IPS-15b (cell line): Measurements from ENCODE around the gene MALRD1.

Experiments
- H3K27me3 ChIP-seq: one replicate; pipeline ENCODE4 v1.6.1; 2013; ENCODE audit warnings: low read length; ENCODE audit not compliant: control insufficient read depth, insufficient read depth
- H3K36me3 ChIP-seq: one replicate; pipeline ENCODE4 v1.6.1; 2013; ENCODE audit warnings: low read length; ENCODE audit not compliant: control insufficient read depth, insufficient read depth
- H3K4me1 ChIP-seq: one replicate; pipeline ENCODE4 v1.6.1; 2013; ENCODE audit warnings: mild to moderate bottlenecking, low read length; ENCODE audit not compliant: control insufficient read depth, insufficient read depth
- H3K4me3 ChIP-seq: one replicate; pipeline ENCODE4 v1.5.1; 2013; ENCODE audit warnings: low read depth, low read length
- H3K9ac ChIP-seq: one replicate; pipeline ENCODE4 v1.6.1; 2013; ENCODE audit warnings: low read depth, mild to moderate bottlenecking, low read length
- H3K9me3 ChIP-seq: one replicate; pipeline ENCODE4 v1.6.1; 2013; ENCODE audit warnings: mild to moderate bottlenecking, low read length; ENCODE audit not compliant: control insufficient read depth, insufficient read depth

MALRD1 gene

DNA sequence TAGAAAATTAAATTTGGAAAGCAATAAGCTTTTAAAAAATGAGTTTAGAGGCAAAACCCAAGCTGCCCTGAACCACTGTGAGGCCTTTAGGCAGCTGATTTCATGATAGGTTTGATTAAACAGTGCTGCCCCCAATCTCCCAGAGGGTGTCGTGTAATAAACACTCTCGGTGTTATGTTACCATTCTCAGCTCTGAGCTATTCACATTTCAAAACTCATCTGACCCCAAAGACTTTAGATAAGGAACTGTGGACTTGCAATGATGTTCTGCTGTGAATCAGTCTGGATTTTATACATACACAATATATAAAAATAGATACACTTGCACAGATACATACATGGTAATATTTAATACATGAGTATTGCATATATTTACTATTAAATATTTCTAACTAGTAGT, 120.4 kb downstream of the MALRD1 start:
- Histone ChIP-seq H3K36me3 (no peaks in the 10 kb centered on the region), H3K9ac (no peak overlapping the region), H3K4me3 (no peak overlapping the region), H3K4me1 (no peaks in the 10 kb centered on the region), H3K9me3 (no peaks in the 10 kb centered on the region), H3K27me3 (no peaks in the 10 kb centered on the region)

DNA sequence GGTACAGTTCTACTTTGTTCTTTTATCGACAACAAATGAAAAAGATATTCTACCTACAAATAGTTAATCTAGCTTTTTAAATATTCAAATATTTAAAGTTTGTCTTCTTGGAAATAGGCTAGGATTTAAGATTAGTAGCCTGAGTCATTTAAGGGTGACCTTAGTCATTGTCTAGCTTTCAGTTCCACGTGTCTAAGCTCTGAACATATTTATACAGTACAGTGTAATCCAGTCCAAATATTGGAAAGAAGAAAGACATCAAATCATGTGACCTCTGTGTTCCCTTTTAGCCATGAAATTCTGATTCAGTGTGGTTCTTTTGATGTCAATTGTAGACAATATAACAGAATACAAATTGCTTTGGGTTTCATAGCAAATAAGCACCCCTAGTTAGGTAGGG, 121.1 kb downstream of the MALRD1 start:
- no peak overlapping the region for H3K9ac ChIP-seq
- H3K36me3 ChIP-seq, result no peaks in the 10 kb centered on the region
- no peak overlapping the region for H3K4me3 ChIP-seq
- H3K9me3 ChIP-seq, result no peaks in the 10 kb centered on the region
- H3K27me3 ChIP-seq, result no peaks in the 10 kb centered on the region
- no peaks in the 10 kb centered on the region for H3K4me1 ChIP-seq

DNA sequence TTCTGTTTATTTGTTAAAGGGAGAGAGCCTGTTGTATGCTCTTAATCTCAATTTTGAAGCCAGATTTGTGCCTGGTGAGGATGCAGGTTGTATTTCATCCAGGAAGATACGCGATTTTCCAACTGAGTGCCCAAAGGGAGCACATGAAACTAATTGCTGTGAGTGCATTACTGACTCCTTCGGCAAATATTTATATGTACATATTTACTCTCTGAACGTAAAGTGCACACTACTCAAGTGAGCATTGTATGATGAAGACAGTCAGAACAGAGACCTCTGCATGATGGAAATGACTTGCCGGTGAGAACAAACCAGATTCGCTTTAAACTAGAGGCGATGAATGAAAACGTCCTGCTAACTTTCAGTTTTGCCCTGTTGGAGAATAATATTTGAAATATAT, 130.1 kb downstream of the MALRD1 start:
- H3K4me3 ChIP-seq, result no peak overlapping the region
- no peaks in the 10 kb centered on the region for H3K36me3 ChIP-seq
- no peaks in the 10 kb centered on the region for H3K9me3 ChIP-seq
- H3K9ac ChIP-seq, result no peak overlapping the region
- H3K27me3 ChIP-seq, result no peaks in the 10 kb centered on the region
- no peaks in the 10 kb centered on the region for H3K4me1 ChIP-seq

DNA sequence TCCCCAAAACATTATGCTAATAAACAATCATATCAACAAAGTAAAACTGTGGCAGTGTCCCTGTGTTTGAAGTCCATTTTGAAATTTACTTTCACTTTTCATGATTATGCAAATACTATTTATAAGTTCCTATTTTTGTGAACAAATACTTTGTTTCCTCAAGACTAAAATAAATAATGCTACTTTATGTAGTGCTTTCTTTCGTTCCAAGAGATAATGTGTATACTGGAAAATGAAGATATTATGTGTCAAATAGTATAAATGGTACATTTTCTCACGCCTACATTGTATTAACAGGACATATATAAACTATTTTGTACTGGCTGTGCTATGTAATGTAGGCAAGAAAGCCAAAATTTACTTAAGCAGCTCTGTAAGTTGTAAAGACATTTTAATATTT, 136.3 kb downstream of the MALRD1 start:
- H3K27me3 ChIP-seq, result no peaks in the 10 kb centered on the region
- no peaks in the 10 kb centered on the region for H3K36me3 ChIP-seq
- no peak overlapping the region for H3K9ac ChIP-seq
- H3K9me3 ChIP-seq, result no peaks in the 10 kb centered on the region
- H3K4me3 ChIP-seq, result no peak overlapping the region
- no peaks in the 10 kb centered on the region for H3K4me1 ChIP-seq

DNA sequence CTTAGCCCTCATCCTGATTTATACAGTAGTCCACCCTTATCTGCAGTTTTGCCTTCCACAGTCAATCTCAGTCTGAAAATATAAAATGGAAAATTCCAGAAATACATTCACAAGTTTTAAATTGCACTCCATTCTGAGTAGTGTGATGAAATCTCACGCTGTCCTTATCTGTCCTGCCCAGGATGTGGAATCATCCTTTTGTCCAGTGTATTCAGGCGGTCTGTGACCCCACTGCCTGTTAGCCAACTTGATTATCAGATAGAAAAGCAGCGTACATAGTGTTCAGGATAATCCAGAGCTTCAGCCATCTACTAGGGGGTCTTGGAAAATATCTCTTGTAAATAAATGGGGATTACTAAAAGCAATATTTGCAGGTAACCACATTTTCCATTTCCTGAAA, 146.3 kb downstream of the MALRD1 start:
- Histone ChIP-seq H3K36me3 (no peaks in the 10 kb centered on the region), H3K9me3 (no peaks in the 10 kb centered on the region), H3K4me1 (no peaks in the 10 kb centered on the region), H3K27me3 (no peaks in the 10 kb centered on the region), H3K4me3 (no peak overlapping the region), H3K9ac (no peak overlapping the region)

DNA sequence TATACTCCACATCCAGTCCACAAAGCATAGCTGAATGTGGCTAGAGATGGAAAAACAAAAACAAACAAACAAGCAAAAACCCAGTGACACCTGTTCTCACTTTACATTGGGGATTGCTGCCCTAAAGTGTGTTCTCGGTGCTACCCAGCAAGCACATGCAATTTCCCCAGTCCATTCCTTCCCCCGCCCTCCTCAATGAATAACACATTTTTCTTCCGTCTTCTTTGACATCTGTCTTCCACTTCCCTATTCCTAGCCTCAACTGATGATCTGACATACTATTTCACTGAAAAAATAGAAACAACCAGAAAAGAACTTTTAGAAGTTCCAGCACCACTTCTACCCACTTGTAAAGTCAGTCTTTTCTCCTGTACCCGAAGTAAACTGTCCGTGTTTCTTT, 147.1 kb downstream of the MALRD1 start:
- Histone ChIP-seq H3K9me3 (no peaks in the 10 kb centered on the region), H3K4me3 (no peak overlapping the region), H3K4me1 (no peaks in the 10 kb centered on the region), H3K36me3 (no peaks in the 10 kb centered on the region), H3K27me3 (no peaks in the 10 kb centered on the region), H3K9ac (no peak overlapping the region)

DNA sequence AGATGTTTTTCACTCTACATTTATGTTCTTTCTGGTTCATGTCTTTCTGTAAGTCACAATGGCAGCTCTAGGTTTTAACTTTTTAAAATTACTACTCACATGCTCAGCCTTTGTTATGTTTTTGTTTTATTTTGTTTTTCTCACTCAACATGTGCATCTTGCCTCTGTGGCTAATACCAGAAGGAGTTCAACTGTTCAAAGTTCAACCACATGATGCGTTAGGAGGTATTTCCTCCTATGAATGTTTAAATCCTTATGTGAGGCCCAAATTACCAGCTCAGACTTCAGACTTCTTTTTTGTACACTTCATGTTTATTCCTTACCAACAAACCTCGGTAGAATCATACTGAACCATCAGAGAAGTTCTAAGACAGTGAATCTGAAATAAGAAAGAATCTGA, 151.6 kb downstream of the MALRD1 start:
- H3K4me3 ChIP-seq, result no peak overlapping the region
- no peaks in the 10 kb centered on the region for H3K36me3 ChIP-seq
- no peaks in the 10 kb centered on the region for H3K4me1 ChIP-seq
- H3K9me3 ChIP-seq, result no peaks in the 10 kb centered on the region
- no peaks in the 10 kb centered on the region for H3K27me3 ChIP-seq
- no peak overlapping the region for H3K9ac ChIP-seq

DNA sequence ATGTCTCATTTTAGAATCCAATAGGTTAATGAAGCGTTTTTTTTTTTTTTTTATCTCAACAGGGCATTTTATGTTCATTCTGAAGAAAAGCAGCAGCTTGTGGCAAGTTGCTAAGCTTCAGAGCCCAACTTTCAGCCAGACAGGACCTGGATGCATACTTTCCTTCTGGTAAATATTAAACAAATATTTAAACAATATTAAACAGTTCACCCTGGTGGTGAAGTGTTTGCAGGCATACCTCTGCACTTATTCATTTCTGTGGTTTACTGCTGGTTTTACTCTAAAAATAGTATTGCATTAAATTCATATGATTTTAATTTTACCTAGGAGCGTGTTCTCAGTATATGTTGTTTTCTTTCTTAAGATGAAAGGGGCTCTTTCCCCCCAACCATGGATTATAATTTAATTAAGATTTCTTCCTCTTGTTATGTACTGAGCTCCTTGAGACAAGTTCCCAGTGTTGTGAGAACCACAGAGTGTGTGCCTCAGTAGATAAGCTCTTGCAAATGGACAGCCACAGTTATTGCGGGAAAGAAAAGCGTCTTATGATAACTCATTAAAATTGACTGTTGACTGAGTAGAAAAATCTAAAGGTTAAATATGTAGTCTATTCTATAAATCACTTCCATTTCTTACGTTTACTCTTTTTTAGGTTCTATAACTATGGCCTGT, 155.8 kb downstream of the MALRD1 start:
- no peaks in the 10 kb centered on the region for H3K4me1 ChIP-seq

DNA sequence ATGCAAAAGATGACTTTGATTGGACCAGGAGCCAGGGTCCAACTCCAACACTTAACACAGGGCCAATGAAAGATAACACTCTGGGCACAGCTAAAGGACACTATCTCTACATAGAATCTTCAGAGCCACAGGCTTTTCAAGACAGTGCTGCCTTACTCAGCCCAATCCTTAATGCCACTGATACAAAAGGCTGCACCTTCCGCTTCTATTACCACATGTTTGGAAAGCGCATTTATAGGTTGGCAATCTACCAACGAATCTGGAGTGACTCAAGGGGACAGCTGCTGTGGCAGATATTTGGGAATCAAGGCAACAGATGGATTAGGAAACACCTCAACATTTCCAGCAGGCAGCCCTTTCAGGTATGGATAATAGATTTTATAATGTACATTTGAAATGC, 160.7 kb downstream of the MALRD1 start:
- H3K9me3 ChIP-seq, result no peaks in the 10 kb centered on the region
- H3K4me3 ChIP-seq, result no peak overlapping the region
- H3K9ac ChIP-seq, result no peak overlapping the region
- no peaks in the 10 kb centered on the region for H3K4me1 ChIP-seq
- H3K36me3 ChIP-seq, result no peaks in the 10 kb centered on the region
- no peaks in the 10 kb centered on the region for H3K27me3 ChIP-seq

More for the DNA sequence above, 155.8 kb downstream of the MALRD1 start:
- no peaks in the 10 kb centered on the region for H3K36me3 ChIP-seq
- no peak overlapping the region for H3K9ac ChIP-seq
- no peaks in the 10 kb centered on the region for H3K9me3 ChIP-seq
- H3K27me3 ChIP-seq, result no peaks in the 10 kb centered on the region
- H3K4me3 ChIP-seq, result no peak overlapping the region

DNA sequence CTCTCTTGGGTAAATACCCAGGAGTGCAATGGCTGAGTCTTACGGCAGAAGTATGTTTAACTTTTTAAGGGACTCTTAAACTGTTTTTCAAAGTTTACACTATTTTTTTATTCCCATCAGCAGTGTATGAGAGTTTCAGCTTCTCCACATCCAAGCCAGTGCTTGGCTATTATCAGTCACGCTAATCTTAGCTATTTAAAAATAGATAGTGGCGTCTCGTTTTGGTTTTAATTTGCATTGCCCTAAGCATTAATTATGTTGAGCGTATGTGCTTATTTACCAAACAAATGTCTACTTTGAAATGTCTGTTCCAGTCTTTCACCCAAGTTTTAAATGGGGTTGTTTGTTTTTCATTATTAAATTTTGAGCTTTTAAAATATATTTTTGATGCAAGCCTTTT, 164.0 kb downstream of the MALRD1 start:
- Histone ChIP-seq H3K36me3 (no peaks in the 10 kb centered on the region), H3K4me1 (no peaks in the 10 kb centered on the region), H3K9me3 (no peaks in the 10 kb centered on the region), H3K4me3 (no peak overlapping the region), H3K9ac (no peak overlapping the region), H3K27me3 (no peaks in the 10 kb centered on the region)

DNA sequence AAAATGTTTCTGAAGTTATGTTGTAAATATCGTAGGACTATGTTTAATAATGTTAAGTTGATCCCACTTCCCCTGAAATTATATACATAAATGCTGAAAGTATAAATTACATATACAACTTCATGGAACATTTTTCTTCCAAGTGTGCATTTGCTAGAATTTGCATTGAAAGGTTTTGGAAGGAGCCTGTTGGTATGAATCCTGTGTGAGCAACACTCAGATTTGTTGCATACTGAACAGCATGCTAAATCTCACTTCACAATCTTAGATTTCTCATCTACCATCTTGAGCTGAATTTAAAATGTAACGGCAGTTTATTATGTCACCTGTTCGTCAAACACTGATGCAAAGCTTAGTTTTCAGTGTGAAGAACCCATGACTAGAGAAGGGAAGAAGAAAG, 172.6 kb downstream of the MALRD1 start:
- Histone ChIP-seq H3K27me3 (no peaks in the 10 kb centered on the region), H3K9ac (no peak overlapping the region), H3K4me1 (no peaks in the 10 kb centered on the region), H3K36me3 (no peaks in the 10 kb centered on the region), H3K4me3 (no peak overlapping the region), H3K9me3 (no peaks in the 10 kb centered on the region)

DNA sequence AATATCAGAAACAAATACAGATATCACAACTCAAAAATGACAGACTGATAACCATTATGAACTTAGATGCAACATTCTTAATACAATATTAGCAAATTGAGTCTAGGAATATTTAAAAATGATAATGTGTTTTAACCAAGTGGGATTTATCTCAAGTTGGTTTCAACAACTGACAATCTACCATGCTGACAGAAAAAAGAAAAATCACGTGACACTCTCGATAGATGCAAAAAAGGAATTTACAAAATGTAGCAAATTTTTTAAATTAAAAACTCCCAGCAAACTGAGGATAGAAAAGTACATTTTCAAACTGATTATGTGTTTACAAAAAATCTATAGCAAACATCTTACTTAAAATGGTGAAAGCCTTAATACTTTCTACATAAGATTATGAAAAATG, 177.4 kb downstream of the MALRD1 start:
- no peak overlapping the region for H3K9ac ChIP-seq
- H3K36me3 ChIP-seq, result no peaks in the 10 kb centered on the region
- no peaks in the 10 kb centered on the region for H3K27me3 ChIP-seq
- H3K9me3 ChIP-seq, result no peaks in the 10 kb centered on the region
- H3K4me3 ChIP-seq, result no peak overlapping the region
- H3K4me1 ChIP-seq, result no peaks in the 10 kb centered on the region
